DND-41 (cell line): Measurements from ENCODE around the gene CAMKMT.

Experiments used
- ATAC-seq: fragments of 200-7000 bp; cut with Tn5 transposase; 3 replicates; pipeline ENCODE4 v1.9.1; 2021; ENCODE audit warnings: low read depth; ENCODE audit not compliant: insufficient read depth
- DNase-seq: peaks from one replicate; pipeline ENCODE4 v3.0.0-alpha.2; 2020
- H2AFZ ChIP-seq: 2 replicates; pipeline ENCODE4 v1.6.0; 2012; ENCODE audit warnings: low read depth, low read length
- H3K27ac ChIP-seq: 2 replicates; pipeline ENCODE4 v1.5.1; 2012; ENCODE audit warnings: low read length, inconsistent platforms
- H3K27me3 ChIP-seq: fragments of 200-600 bp; sonication (generic); 2 replicates; pipeline ENCODE4 v1.6.0; 2012; ENCODE audit warnings: low read length, mild to moderate bottlenecking, inconsistent platforms; ENCODE audit not compliant: insufficient read depth, poor library complexity
- H3K36me3 ChIP-seq: 2 replicates; pipeline ENCODE4 v1.5.1; 2012; ENCODE audit warnings: low read length, inconsistent platforms; ENCODE audit not compliant: insufficient read depth
- H3K4me1 ChIP-seq: 2 replicates; pipeline ENCODE4 v1.5.1; 2012; ENCODE audit warnings: mild to moderate bottlenecking, low read length; ENCODE audit not compliant: insufficient read depth
- H3K4me2 ChIP-seq: 2 replicates; pipeline ENCODE4 v1.6.0; 2012; ENCODE audit warnings: mild to moderate bottlenecking, moderate library complexity, low read length, inconsistent platforms; ENCODE audit not compliant: insufficient read depth
- H3K4me3 ChIP-seq, 2 experiments: fragments of 200-600 bp in 1 of 2; shearing (Covaris generic) in 1 of 2; 2 replicates each; pipeline ENCODE4 v1.5.1; 2012 to 2016; ENCODE audit warnings: inconsistent platforms in 2 of 2, low read length in 2 of 2, mild to moderate bottlenecking in 2 of 2, low read depth in 1 of 2, moderate library complexity in 1 of 2
- H3K79me2 ChIP-seq: 2 replicates; pipeline ENCODE4 v1.6.0; 2012; ENCODE audit warnings: low read length, inconsistent platforms; ENCODE audit not compliant: insufficient read depth
- H3K9ac ChIP-seq: 2 replicates; pipeline ENCODE4 v1.6.0; 2012; ENCODE audit warnings: low read depth, mild to moderate bottlenecking, inconsistent platforms, low read length, moderate library complexity
- H3K9me3 ChIP-seq: 2 replicates; pipeline ENCODE4 v1.5.1; 2012; ENCODE audit warnings: low read length, moderate library complexity, mild to moderate bottlenecking, inconsistent platforms; ENCODE audit not compliant: insufficient read depth, severe bottlenecking
- H4K20me1 ChIP-seq: 2 replicates; pipeline ENCODE4 v1.6.0; 2012; ENCODE audit warnings: low read length; ENCODE audit not compliant: insufficient read depth
- CTCF ChIP-seq: IDR thresholded peaks from 2 replicates; pipeline ENCODE4 v1.5.1; 2012; ENCODE audit warnings: borderline replicate concordance, low read length, moderate library complexity, mild to moderate bottlenecking; ENCODE audit not compliant: poor library complexity, severe bottlenecking; ENCODE audit errors: extremely low read depth
- EZH2 ChIP-seq: IDR thresholded peaks from 3 replicates; pipeline ENCODE4 v1.6.1; 2012; ENCODE audit warnings: borderline replicate concordance, low read depth, mild to moderate bottlenecking, moderate library complexity, low read length, inconsistent platforms; ENCODE audit not compliant: severe bottlenecking

Gene CAMKMT

GRCh38 chr2:44573996-44574395, 212.2 kb downstream of the CAMKMT start:
- no peaks in the 10 kb centered on the region for H3K36me3 ChIP-seq
- H3K9me3 ChIP-seq: no peaks in the 10 kb centered on the region
- H4K20me1 ChIP-seq: no peaks in the 10 kb centered on the region; the same call in 1 of the 2 replicates
- no peak overlapping the region for H3K27ac ChIP-seq
- no peaks in the 10 kb centered on the region for H3K79me2 ChIP-seq
- peaks cover 17% of the 10 kb centered on the region for H3K4me1 ChIP-seq
- H3K27me3 ChIP-seq: no peaks in the 10 kb centered on the region
- no peak overlapping the region for H3K9ac ChIP-seq
- no peak for DNase-seq
- TF ChIP-seq CTCF (no peak), EZH2 (no peak)
- H3K4me3 ChIP-seq: no peak overlapping the region
- no peak overlapping the region for H2AFZ ChIP-seq
- H3K4me2 ChIP-seq: no peak overlapping the region
- ATAC-seq: no peak

- Histone ChIP-seq H3K4me1 (no peaks in the 10 kb centered on the region), H3K9me3 (no peaks in the 10 kb centered on the region), H3K4me3 (no peak overlapping the region), H3K27me3 (no peaks in the 10 kb centered on the region), H3K27ac (no peak overlapping the region), H3K9ac (no peak overlapping the region), H3K36me3 (no peaks in the 10 kb centered on the region), H2AFZ (no peak overlapping the region), H3K79me2 (no peaks in the 10 kb centered on the region), H4K20me1 (no peaks in the 10 kb centered on the region), H3K4me2 (no peak overlapping the region)
- TF ChIP-seq CTCF: no peak
- no peak for TF ChIP-seq EZH2
- DNase-seq (no peak), ATAC-seq (no peak)
Measured at GRCh38 chr2:44578471-44579093, 216.8 kb downstream of the CAMKMT start.

- TF ChIP-seq EZH2 (no peak), CTCF (no peak)
- Histone ChIP-seq H3K9me3 (no peaks in the 10 kb centered on the region), H4K20me1 (no peaks in the 10 kb centered on the region), H2AFZ (no peak overlapping the region), H3K27me3 (no peaks in the 10 kb centered on the region), H3K27ac (no peak overlapping the region), H3K9ac (no peak overlapping the region), H3K4me1 (no peaks in the 10 kb centered on the region), H3K4me2 (no peak overlapping the region), H3K4me3 (no peak overlapping the region), H3K79me2 (no peaks in the 10 kb centered on the region), H3K36me3 (no peaks in the 10 kb centered on the region)
- ATAC-seq (no peak), DNase-seq (no peak)
Measured at GRCh38 chr2:44579115-44579836, 217.5 kb downstream of the CAMKMT start.
